GM21576 (cell line): ENCODE results near the gene POLR1D.

Source experiments
- ATAC-seq: cut with Tn5 transposase; IDR thresholded peaks from one replicate; pipeline ENCODE4 v1.9.1; 2021; ENCODE audit warnings: mild to moderate bottlenecking, moderate library complexity; ENCODE audit not compliant: unreplicated experiment

Gene POLR1D

DNA sequence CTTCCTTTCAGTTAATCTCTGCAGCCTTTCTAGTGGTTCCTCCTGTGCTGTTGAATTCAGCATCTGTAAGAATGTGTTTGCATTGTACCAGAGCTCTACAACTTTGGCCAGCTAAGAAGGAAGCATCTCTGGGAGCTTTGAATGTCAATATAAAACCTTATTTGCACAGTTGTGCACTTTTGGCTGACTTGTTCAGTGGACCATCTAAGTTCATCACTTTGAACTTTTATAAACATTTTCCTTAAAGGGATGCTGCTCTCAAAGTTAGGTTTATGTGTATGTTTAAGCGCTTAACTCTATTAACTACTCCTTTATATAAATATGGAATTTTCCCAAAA, 15.6 kb downstream of the POLR1D start:
- no peak for ATAC-seq

DNA sequence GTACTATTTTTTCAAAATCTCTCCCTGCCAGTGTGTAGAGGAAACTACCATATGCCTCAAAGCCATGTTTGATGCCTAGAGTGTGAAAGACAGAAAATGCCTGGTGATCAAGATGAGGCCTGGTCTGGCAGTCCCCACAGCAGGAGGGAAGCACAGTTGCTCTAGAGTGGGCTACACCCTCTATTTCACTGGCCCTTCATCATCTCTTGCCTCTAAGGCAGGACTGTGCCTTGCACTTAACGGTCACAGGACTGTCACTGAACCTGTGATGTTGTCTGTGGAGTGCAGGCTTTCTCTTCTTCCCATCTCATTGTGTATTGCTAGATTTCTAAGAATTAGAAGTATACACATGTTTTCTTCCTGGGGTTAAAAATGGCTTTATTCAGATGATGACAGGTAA, 16.3 kb downstream of the POLR1D start:
- no peak for ATAC-seq

DNA sequence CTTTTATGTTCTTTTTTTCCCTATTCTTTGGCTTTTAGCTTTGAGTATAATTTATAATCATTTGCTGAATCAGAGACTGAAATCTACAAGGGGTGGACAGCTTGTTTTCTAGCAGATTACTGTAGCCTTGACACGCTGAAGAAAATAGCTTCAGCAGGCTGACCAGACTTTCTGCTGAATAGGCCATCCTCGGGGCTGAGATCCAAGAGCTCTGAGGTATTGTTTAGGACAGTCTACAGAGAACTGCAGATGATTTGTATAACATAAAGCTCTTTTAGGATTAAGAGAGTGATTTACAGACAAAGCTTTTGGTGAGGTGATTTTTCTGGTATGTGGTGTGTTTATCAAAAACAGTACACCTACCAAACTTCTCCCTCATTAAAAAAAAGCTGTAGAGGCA, 16.8 kb downstream of the POLR1D start:
- no peak for ATAC-seq

DNA sequence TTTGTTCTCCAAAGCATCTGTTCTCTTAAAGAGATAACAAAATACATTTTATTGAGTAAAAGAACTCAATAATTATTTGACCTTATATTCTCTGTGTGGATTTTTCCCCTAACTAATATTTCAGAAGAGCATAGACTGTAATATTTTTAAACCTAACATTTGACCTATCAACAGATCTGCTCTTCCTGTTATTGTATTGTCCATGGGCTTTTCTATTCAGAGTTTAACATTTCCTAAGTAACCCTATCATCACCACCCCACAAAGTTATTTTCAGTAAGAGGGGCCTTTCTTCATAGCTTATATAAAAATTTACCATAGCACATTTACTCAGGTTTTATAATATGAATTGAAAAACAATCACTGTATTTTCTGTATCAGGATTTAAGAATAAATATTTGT, 17.5 kb downstream of the POLR1D start:
- ATAC-seq, result no peak

DNA sequence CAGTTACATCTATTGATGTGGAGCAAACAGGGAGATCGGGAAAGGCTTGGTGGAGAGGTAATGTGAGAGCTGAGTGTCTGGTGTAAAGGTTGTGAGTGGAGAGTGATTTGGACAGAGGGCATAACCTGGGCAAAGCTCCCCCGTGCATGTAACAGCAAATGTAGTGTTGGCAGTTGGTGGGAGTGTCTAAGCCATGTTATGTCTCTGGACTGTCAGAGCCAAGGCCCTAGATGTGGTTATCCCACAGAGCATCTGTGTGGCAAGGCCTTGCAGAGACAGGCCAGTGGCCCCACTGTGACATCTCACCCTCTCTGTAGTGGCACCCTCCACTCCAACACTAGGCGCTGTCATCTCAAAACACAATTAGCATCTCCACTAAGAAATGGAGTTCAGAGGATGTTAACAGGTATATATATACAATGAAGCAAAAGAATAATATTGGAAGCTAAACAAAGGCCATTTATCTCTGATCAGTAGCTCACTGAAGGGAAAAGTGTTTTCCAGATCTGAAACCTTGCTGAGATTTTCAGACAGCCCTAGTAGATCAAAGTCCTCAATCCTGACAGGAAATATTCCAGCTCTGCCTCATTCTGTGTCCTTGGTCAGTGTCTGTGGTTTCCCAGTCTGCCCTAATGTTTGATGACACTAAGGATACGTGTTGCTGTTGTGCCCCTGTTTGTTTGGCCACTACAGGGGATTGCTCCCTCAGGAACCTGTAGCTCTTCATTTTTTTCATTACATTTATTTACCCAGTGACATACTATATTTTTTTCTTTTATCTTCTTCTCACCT, 20.2 kb downstream of the POLR1D start:
- no peak for ATAC-seq

DNA sequence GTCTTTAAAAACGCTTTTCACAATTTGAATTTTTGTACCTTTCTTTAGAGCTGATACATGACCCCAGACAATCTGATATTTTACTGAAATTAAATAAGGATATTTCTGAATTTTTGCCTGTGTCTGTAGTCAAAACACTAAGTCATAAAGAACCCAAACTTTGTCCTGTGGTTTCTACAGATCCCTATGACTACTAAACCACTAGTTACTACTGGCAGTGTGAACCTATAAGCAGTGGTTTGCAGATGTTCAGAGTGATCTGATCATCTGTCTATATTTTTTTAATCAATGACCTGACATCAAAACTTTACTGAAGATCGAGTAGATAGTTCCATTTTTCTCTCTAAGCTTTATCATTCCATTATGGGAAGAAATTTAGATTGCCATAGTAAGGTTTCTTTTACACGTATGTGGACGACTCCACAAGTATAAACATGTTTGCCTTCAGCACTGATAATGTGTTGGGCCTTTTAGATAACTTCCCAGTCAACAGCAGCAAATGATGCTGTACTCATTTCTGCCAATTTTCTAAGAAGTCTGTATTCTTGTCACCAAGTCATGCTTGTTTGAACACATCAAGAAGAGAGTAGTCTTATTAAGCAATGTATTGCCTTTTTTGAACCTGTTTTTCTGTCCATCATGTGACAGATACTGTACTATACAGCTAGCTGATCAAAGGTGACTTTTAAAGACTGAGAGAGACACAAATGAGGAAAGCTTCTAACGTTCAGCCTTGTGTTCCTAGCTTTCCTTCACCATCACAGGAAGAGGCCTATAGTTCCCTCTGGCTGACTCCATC, 21.8 kb downstream of the POLR1D start:
- no peak for ATAC-seq

DNA sequence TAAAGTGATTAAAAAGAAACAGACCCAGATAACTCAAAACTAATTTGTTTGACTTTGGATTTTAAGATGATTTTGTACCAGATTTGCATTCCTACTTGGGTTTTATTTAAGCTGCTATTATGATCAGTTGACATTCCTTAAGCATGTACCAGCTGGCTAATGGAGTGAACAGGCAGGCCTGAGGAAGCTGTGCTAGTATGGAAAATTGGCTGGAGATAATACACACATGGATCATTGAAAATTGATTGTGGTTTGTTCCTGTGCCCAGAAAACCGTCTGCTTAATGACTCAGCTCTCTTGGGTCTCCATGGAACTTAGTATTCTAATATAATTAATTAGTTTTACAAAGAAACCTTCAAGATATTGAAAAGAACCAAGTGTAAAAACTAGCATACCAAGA, 22.6 kb downstream of the POLR1D start:
- ATAC-seq, result no peak

DNA sequence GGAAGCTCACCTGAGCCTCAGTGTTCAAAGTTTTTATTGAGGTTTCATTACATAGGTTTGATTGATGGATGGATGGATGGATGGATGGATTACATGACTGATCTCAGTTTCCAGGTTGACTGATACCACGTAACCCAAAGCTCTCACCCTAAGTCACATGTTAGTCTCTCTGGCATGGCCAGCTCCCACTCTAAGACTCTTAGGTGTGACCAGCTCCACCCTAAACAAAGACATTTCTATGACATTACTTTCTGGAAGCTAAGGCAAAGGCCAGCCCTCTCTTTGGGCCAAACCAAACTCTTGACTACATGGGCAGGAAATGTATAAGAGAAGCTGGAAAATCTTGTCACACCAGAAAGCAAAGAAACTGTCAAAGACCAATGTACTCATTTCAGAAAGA, 28.6 kb downstream of the POLR1D start:
- no peak for ATAC-seq

DNA sequence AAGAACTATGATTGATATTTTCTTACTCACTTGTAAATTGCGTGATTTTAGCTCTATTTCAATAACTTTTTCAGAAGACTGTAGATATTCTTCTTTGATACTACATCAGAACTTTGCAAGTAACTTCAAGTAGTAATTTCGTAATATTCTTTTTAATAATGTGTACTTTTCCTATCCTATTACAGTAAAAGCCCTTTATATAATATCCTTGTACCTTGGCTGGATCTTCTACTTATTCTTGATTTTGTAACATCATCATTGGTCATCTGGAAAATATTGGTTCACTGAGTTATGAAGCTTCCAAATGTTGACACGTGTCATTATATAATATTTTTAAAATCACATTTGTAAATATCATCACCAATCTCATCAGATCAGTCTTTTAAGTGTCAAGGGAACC, 32.4 kb downstream of the POLR1D start:
- ATAC-seq, result no peak

DNA sequence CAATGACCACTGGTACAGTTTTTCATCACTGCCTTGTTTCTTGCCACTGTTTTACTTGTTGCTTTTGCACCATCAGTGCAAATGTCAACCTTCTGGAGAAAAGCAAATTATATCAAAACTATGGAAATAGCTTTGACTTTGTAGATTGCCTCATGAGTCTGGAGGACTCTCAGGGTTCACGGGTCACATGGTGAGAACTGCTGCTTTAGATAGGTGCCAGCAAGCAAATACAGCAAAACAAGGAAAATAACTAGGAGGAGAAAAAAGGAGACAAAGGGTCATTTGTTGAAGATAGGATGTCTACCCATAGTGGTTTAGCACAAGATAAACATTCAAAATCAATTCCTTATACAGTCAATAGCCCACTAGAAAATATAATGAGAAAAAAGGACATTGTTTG, 33.1 kb downstream of the POLR1D start:
- no peak for ATAC-seq

DNA sequence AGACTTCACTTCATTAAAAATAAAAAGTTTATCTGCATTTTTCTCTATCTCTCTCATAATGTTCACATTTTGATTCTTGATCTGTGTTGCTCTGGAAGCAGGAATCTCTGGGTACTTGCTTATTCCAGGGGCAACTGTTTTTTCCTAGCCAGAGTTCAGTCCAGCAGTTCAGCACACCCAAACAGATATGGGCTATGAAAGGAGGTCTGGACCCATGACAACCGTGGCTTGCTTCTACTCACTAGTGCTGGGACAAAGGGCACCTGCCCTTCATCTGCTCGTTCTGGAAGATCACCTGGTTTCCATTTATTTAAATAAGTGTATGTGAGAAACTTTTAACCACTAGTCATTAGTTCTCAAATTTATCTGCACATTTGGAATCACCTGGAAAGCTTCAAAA, 36.0 kb downstream of the POLR1D start:
- no peak for ATAC-seq

DNA sequence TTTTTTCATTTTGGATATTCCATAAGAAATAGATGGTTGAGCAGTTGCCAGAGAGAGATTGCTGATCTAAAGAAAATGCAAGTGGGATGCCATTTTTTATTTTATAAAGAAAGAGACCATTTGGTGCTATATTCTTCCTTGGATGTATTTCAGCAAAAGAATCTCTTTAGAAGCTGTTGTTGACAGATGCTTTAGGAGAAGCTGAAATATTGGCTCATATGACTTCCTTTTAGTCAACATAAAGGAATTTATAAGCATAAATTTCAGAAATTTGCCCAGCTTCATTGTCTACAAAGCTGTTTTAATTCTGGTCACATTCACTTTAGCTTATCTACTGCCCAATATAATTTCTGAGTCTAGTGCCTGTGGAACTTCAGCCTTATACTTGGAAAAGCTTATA, 36.9 kb downstream of the POLR1D start:
- ATAC-seq, result no peak

DNA sequence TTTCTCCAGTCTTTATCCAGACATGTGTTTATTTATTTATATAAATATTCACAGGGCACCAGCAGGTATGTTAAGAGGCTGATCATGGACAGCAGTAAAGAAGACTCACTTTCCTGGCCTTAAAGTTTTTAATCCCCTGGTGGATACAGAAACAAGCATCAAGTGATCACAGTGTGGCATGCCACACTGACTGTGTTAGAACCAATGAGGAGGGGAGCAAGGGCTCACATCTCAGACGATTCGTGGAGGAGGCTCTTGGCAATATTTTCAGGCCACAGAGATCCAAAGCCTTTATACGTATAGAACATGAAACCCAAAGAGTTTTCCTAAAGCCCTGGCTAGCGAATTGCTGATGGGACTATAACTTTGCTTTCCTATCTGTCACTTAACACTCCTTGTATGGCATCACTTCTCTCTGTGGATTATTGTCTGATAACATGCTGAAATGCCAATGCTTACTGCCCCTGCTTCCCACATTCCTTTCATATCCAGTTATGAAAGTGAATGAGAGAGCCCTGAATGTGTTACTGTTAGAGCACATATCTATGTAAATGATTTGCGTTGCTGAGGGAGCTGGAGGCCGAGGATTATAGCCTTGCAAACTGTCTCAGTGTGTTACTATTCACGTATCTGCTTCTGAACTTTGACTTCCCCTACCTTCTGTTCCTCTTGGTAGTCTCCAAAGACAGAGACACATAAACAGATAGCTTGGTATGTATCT, 37.6 kb downstream of the POLR1D start:
- no peak for ATAC-seq

DNA sequence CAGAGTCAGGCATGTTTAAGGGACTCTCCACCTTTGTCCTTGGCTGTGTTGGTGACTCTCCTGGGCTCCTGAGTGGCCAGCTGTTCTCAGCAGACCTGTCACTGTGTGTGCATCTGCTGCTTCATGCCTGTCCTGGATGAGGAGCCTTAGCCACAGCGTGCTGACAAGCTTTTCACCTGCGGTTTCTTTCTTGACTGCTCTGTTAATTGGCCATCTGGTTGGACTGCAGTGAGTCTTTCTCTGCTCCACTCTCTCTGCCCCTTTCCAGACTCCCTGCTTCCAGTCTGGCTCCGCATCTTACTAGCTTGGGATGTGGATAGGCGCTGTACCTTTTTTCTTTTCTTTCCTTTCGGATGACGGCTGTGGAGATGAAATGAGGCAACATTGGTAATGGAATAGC, 38.8 kb downstream of the POLR1D start:
- no peak for ATAC-seq

DNA sequence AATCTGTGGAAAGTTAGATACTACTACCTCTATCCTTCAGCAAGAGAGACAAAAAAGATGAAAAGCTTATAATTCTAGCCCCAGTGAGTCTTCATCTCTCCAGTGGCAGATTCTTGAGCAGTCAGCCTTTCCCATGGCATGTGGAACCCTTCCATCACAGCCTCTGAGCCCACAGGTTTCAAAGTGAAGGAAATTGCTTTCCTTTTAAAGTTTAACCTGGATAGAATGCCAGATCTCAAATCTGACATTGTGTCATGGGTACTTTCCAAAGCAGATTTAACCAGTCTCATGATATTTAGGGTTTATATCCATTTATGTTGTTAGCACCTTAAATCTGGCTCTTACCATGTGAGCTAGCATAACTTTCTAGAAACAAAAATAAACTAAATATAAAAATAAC, 39.3 kb downstream of the POLR1D start:
- ATAC-seq, result no peak

DNA sequence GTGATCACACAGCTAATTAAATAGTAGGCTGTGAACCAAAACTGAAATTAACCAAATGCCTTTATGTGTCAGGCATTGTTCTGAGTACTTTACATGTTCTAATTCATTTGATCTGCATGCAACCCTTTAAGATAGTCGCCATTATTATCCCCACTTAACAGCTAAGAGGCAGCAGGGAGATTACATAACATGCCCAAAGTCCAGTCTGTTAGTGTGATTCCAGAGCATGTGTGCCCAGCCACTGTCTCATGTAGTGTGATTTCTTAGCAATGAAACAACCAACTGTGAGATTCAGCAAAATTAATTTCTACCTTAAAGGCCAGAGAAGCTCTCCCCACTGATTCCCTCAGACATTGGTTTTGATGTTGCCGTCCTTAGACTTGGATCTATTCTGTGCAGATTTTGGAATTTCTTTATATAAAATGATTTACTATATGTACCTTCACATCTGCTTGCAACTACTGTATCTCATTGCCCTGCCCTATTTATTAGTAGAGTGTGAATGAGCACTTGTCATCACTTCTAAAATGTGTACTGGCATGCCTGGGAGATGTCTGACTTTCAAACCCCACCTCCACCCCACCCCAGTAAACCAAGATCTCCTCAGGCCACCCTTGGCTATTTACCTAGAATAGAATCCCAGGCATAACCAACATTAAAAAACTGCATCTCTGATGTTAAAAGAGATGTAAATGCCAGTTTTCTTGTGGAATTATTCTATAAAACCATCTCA, 41.2 kb downstream of the POLR1D start:
- no peak for ATAC-seq

DNA sequence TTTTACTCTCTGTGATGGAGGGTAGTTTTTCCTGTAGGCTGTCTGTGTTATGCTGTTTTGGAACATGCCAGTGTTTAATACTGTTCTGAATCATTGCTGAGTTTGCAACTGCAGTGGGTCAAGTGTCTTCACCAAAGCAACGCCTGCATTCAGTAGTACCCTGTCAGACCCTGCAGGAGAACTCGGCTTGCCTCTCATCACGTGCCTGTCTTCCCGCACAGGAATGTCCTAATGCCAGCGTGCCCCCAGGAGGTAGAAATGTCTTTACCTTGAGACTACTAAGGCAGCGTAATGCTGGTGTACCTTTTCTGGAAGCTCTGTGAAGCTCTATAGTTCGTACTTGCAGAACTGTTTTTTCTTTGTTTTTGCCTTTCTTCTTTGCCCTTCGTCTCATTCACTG, 42.3 kb downstream of the POLR1D start:
- ATAC-seq, result no peak

DNA sequence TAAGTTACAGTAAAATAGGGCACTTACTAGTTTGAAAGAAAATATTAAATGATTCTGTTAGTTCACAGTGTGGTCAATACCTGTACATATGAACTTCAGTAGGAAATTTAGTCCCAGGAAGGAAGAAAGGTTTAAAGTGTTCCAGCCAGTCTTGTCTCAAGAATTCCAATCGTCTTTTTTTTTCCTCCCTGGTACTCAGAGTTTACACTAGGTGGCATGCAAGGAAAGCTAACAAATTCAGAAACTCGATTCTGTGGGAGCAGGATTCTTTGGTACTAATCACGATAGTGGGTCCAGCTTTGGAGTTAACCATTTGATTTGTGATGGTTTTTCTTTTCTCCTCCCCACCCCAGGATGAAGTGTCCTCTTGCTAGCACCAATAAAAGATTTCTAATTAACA, 43.6 kb downstream of the POLR1D start:
- no peak for ATAC-seq

DNA sequence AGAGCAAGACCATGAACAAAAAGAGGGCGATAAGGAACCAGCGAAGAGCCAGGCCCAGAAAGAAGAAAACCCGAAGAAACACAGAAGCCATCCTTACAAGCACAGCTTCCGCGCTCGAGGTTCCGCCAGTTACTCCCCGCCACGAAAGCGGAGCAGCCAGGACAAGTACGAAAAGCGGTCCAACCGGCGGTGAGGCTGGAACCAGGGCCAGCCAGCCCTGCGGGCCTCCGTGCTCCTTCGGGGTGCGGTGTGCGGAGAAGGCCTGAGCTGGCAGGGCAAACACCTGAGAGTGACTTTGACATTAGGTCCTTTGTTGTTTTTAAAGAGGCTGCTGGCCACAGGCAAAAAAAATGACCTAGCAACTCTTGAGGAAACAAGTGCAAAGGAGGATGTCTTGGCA, 44.1 kb downstream of the POLR1D start:
- no peak for ATAC-seq

DNA sequence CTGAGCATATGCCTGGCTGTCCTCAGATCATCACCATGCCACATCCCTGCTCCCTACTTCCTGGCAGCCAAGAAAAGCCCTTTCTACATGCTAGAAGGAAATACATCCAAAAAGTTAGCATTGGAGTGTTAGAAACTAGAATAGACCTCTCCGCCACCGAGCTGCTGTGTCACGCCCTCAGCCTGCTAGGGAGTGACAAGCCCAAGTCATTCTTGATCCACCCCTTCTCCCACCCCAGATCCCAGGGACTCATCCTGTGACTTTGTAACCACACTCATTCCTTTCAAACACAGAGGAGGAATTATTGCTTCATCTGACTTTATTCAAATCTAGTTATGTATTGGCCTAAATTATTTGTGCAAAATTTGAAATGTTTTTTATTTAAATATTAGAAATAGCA, 45.3 kb downstream of the POLR1D start:
- ATAC-seq, result no peak

DNA sequence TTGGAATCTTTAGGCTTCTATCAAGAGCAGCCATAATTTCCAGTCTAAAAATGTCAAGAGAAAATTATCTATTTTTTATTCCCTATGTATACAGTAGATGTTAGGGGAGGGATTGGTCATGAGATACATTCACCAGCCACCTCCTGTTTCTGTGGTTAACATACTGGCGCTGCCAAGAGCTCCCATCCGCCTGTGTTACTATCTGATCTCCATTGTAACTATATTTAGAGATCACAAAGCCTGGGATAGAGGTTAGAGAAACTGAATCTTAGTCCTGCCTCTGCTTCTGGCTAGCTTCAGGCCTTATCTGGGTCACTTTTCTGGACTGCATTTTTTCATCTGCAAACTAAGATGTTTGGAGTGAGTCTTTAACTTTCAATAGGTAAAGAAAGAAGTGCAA, 46.3 kb downstream of the POLR1D start:
- no peak for ATAC-seq
